PFSK-1 (cell line): ENCODE results near the gene SQSTM1.

Source experiments
- POLR2AphosphoS5 ChIP-seq: IDR thresholded peaks from 2 replicates; pipeline ENCODE4 v1.6.1; 2012; ENCODE audit warnings: low read depth, mild to moderate bottlenecking, control low read depth, low read length, moderate library complexity
- TF ChIP-seq, protein P1 (sequence below), 2 experiments: IDR thresholded peaks; 2 replicates each; pipeline versions ENCODE4 v1.6.1 to v1.8.0; 2011 to 2012; ENCODE audit warnings: low read depth in 2 of 2, low read length in 2 of 2, control low read depth in 1 of 2, inconsistent platforms in 1 of 2, mild to moderate bottlenecking in 1 of 2, moderate library complexity in 1 of 2; ENCODE audit not compliant: insufficient read depth in 1 of 2

DNA sequence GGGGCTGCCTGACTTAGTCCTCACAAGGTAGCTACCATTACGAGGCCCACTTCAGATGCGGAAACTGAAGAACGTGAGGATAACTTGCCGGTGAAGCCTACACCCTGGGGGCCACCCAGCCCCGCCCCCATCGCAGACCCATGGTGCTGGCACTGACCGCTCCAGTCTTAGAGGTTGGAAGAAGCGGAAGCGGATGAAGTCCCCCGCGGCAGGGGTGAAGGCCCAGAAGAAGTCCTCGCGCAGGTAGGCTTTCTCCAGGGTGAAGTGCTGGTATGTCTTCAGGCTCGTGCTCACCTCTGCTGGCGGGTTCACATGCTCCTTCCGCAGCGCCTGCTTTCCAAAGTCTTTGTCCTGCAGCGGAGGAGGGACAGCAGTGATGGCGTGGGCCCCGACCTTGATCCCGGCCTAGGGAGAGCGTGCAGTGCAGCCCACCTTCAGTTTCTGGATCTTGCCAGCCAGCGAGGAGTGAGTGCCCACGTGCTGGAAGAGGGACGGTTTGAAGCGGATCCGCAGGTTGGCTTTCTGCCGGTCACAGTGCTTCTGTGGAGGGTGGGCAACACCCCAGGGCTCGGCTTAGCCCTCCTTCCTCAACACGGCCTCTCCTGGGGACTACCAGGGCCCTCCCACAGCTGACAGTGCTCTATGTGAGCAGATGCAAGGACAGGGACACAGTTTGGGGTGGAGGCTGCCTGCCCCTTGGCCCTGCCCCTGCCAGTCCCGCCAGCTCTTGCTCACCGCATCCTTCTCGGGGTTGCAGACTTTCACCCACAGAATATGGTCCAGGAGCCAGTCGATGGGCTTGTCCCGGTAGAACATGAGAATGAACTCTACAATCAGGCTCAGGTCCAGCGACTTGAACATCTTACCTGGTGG, 21.7 kb upstream of the SQSTM1 start:
- TF ChIP-seq, protein P1, sequence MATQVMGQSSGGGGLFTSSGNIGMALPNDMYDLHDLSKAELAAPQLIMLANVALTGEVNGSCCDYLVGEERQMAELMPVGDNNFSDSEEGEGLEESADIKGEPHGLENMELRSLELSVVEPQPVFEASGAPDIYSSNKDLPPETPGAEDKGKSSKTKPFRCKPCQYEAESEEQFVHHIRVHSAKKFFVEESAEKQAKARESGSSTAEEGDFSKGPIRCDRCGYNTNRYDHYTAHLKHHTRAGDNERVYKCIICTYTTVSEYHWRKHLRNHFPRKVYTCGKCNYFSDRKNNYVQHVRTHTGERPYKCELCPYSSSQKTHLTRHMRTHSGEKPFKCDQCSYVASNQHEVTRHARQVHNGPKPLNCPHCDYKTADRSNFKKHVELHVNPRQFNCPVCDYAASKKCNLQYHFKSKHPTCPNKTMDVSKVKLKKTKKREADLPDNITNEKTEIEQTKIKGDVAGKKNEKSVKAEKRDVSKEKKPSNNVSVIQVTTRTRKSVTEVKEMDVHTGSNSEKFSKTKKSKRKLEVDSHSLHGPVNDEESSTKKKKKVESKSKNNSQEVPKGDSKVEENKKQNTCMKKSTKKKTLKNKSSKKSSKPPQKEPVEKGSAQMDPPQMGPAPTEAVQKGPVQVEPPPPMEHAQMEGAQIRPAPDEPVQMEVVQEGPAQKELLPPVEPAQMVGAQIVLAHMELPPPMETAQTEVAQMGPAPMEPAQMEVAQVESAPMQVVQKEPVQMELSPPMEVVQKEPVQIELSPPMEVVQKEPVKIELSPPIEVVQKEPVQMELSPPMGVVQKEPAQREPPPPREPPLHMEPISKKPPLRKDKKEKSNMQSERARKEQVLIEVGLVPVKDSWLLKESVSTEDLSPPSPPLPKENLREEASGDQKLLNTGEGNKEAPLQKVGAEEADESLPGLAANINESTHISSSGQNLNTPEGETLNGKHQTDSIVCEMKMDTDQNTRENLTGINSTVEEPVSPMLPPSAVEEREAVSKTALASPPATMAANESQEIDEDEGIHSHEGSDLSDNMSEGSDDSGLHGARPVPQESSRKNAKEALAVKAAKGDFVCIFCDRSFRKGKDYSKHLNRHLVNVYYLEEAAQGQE (IDR thresholded peaks at IDR 0.05; ENCODE audit: insufficient read depth in 1 of 2, low read depth in 2 of 2, low read length in 2 of 2), result no peak
- no peak for TF ChIP-seq POLR2AphosphoS5
